Activated CD8-positive, alpha-beta memory T cell treated with anti-CD3 and anti-CD28 coated beads for 4 hours (primary cell): ENCODE results near the gene STARD6.
"Not testable (repeated sequence)": the region's sequence is repeated elsewhere in the genome, so short reads cannot be mapped to it uniquely, and the experiment has no call there.

Experiments used
- DNase-seq, 2 donors: peaks; one replicate each; pipeline ENCODE4 v3.0.0-alpha.2; 2020; ENCODE audit warnings: low read depth in 2 of 2

Gene STARD6

GRCh38 chr18:54338230-54338629, 19.4 kb downstream of the STARD6 start:
- no peak for DNase-seq

- DNase-seq = no peak
These were observed 22.0 kb downstream of the STARD6 start for GRCh38 chr18:54335638-54336173.

GRCh38 chr18:54330768-54331548, 26.7 kb downstream of the STARD6 start:
- no peak for DNase-seq

GRCh38 chr18:54329787-54330186, 27.9 kb downstream of the STARD6 start:
- no peak for DNase-seq

- DNase-seq = no peak
These were observed 29.8 kb downstream of the STARD6 start for GRCh38 chr18:54327818-54328217.

GRCh38 chr18:54323970-54324369, 33.7 kb downstream of the STARD6 start:
- no peak for DNase-seq

GRCh38 chr18:54323561-54323960, 34.1 kb downstream of the STARD6 start:
- DNase-seq = no peak

GRCh38 chr18:54316071-54316820, 41.4 kb downstream of the STARD6 start:
- DNase-seq = no peak

- not testable (repeated sequence) for DNase-seq
These were observed 48.1 kb downstream of the STARD6 start for GRCh38 chr18:54309564-54309963.

GRCh38 chr18:54303408-54303807, 54.2 kb downstream of the STARD6 start:
- no peak for DNase-seq

- DNase-seq = not testable (repeated sequence)
These were observed 58.7 kb downstream of the STARD6 start for GRCh38 chr18:54298991-54299390.

- DNase-seq = no peak
These were observed 61.6 kb downstream of the STARD6 start for GRCh38 chr18:54296062-54296461.

- no peak for DNase-seq
These were observed 63.4 kb downstream of the STARD6 start for GRCh38 chr18:54294274-54294673.

- DNase-seq = no peak
These were observed 72.5 kb downstream of the STARD6 start for GRCh38 chr18:54284981-54285785.

GRCh38 chr18:54284535-54284934, 73.1 kb downstream of the STARD6 start:
- DNase-seq = no peak

- DNase-seq = no peak
These were observed 77.5 kb downstream of the STARD6 start for GRCh38 chr18:54280220-54280569.

- DNase-seq = no peak
These were observed 78.0 kb downstream of the STARD6 start for GRCh38 chr18:54279477-54280219.

- no peak for DNase-seq
These were observed 79.0 kb downstream of the STARD6 start for GRCh38 chr18:54278615-54279014.

- DNase-seq = no peak
These were observed 79.8 kb downstream of the STARD6 start for GRCh38 chr18:54277899-54278298.
